ENCODE measurements around the gene MDN1. TPM values are rescaled to one million over a fixed set of nuclear protein-coding genes. Genes with fewer than 3 reads are reported as not detected.

The MDN1 gene
- total and polyA plus RNA-seq, 2 of the 4 experiments (the other 2 are of a cell fraction), result 7.7 to 26.7 TPM

DNA sequence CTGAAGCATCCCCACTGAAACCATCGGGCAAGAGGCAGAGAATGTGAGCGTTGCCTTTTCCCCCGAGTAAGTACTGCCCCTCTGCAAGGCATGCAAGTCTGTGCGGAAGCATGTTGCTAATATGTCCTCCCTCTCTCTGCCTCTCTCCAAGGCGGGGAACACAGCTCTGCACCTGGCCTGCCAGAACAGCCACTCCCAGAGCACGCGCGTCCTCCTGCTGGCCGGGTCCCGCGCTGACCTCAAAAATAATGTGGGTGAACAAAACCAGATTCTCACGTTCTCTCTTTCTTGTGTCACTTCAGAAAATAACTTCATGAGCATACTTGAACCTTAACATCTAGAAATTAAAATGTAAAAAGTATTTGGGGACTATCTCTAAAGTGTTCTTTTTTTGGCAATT lies 207.5 kb downstream of the MDN1 start:
- Histone ChIP-seq H2BK15ac (ENCODE audit: low read depth, low read length) (no peak overlapping the region), H3K9me3 (ENCODE audit: control insufficient read depth, insufficient read depth, low read length) (no peaks in the 10 kb centered on the region), H3K56ac (ENCODE audit: extremely low read depth, insufficient read depth, low read length) (no peak overlapping the region), H3K27ac (ENCODE audit: insufficient read depth, low read length) (no peak overlapping the region), H3K4me3 (ENCODE audit: insufficient read depth, low read depth, low read length) (no peak overlapping the region), H3K4me1 (ENCODE audit: control insufficient read depth, insufficient read depth, low read length) (no peaks in the 10 kb centered on the region), H2BK20ac (ENCODE audit: low read depth, low read length) (no peak overlapping the region), H2BK5ac (ENCODE audit: low read depth, low read length, poor library complexity, severe bottlenecking) (no peak overlapping the region), H3K23ac (ENCODE audit: low read depth, low read length) (no peak overlapping the region), H2AFZ (replicated peaks; ENCODE audit: low read length, poor library complexity) (no peak overlapping the region), H3K36me3 (ENCODE audit: control insufficient read depth, insufficient read depth, low read length) (no peaks in the 10 kb centered on the region), H2AK9ac (replicated peaks; ENCODE audit: low read depth, low read length, poor library complexity) (no peak overlapping the region), H3K4ac (ENCODE audit: low read depth, low read length) (no peak overlapping the region), H3K9ac (ENCODE audit: low read depth, low read length) (no peak overlapping the region), H4K8ac (ENCODE audit: low read depth in 2 of 2, low read length in 2 of 2) (no peak overlapping the region), H2BK120ac (ENCODE audit: low read depth, low read length) (no peak overlapping the region), H3K27me3 (ENCODE audit: control insufficient read depth, insufficient read depth, low read length) (peaks cover 2% of the 10 kb centered on the region; the same call in 1 of the 2 replicates), H3K4me2 (ENCODE audit: low read depth, low read length) (no peak overlapping the region), H3K79me1 (ENCODE audit: low read depth in 1 of 2, low read length in 2 of 2) (no peaks in the 10 kb centered on the region), H4K20me1 (ENCODE audit: insufficient read depth, low read length) (no peaks in the 10 kb centered on the region), H2AK5ac (ENCODE audit: low read depth, low read length) (no peak overlapping the region), H3K18ac (ENCODE audit: low read depth, low read length) (no peak overlapping the region), H4K91ac (ENCODE audit: insufficient read depth, low read depth, low read length) (no peak overlapping the region), H3K9me1 (ENCODE audit: insufficient read depth, low read length) (no peaks in the 10 kb centered on the region), H4K5ac (ENCODE audit: low read depth, low read length) (no peak overlapping the region), H3K14ac (replicated peaks; ENCODE audit: low read depth, low read length) (no peak overlapping the region)
- no peak for ATAC-seq (ENCODE audit: low read depth)
- intact Hi-C loops (cut with micrococcal nuclease) (loop anchor here (5.0 kb wide), 2 partner anchors 245 to 630 kb away; no protein-coding TSS in a partner anchor), dilution Hi-C loops (cut with HindIII; ENCODE audit: low sequenced_read_pairs, unreplicated experiment) (no loop called here), in situ Hi-C loops (cut with MboI; ENCODE audit: low sequenced_read_pairs) (loop anchor here (25.0 kb wide), 1 partner anchor 625 kb away; no protein-coding TSS in a partner anchor)
- no TSS peak for BruUV-seq (replicated peaks)
- POLR2A ChIA-PET (ENCODE audit: unreplicated experiment), result no interaction called here
- DNase-seq, result no peak
- TF ChIP-seq RCOR1 (IDR thresholded peaks at IDR 0.05; ENCODE audit: insufficient replicate concordance, low read length) (no peak), CTCF (conservative IDR thresholded peaks at IDR 0.05; ENCODE audit: low read depth, low read length) (no peak), FOS (IDR thresholded peaks at IDR 0.05; ENCODE audit: low read depth, low read length) (no peak), MXI1 (IDR thresholded peaks at IDR 0.05; ENCODE audit: borderline replicate concordance, low read depth, low read length) (no peak), RFX5 (IDR thresholded peaks at IDR 0.05; ENCODE audit: low read depth, low read length) (no peak), USF2 (IDR thresholded peaks at IDR 0.05; ENCODE audit: low read depth, low read length) (no peak), NFE2L2 (IDR thresholded peaks at IDR 0.05; ENCODE audit: low read depth, low read length) (no peak), CEBPB (IDR thresholded peaks at IDR 0.05; ENCODE audit: low read depth, low read length) (no peak), BHLHE40 (IDR thresholded peaks at IDR 0.05; ENCODE audit: low read depth, low read length) (no peak), SMC3 (IDR thresholded peaks at IDR 0.05; ENCODE audit: low read depth, low read length) (no peak), CHD1 (IDR thresholded peaks at IDR 0.05; ENCODE audit: low read depth, low read length) (no peak), MAFK (IDR thresholded peaks at IDR 0.05; ENCODE audit: low read depth, low read length) (no peak)
- WGBS, 2 experiments (ENCODE audit: extremely low coverage in 2 of 2, insufficient read length in 1 of 2), result 93% methylated on average over 6 of the region's 12 CpGs; no CpG with 5 or more reads in 1 of the 2 experiments
- CTCF ChIA-PET, result no interaction called here
